OCI-LY3 (cell line): ENCODE results near the gene RCAN2.

ENCODE experiments used
- H2AFZ ChIP-seq: fragments of 200-600, 300-600 bp; shearing (Covaris generic); 2 replicates; pipeline ENCODE4 v1.6.0; 2014; ENCODE audit warnings: antibody characterized with exemption, low read depth, low read length
- H3K27ac ChIP-seq: fragments of 200-600, 300-600 bp; sonication (generic); 2 replicates; pipeline ENCODE4 v1.5.1; 2014; ENCODE audit warnings: mild to moderate bottlenecking, low read length, moderate library complexity, mixed read lengths
- H3K27me3 ChIP-seq: fragments of 200-600, 300-600 bp; sonication (generic); 2 replicates; pipeline ENCODE4 v1.6.1; 2014; ENCODE audit warnings: low read depth, low read length, mixed read lengths
- H3K36me3 ChIP-seq: fragments of 200-600, 300-600 bp; sonication (generic); replicated peaks from 2 replicates; pipeline ENCODE3; 2014; ENCODE audit warnings: low read depth, low read length, mixed read lengths
- H3K4me1 ChIP-seq: fragments of 300-600, 200-600 bp; sonication (generic); 2 replicates; pipeline ENCODE4 v1.6.1; 2014; ENCODE audit warnings: low read length, mixed read lengths
- H3K4me2 ChIP-seq: fragments of 200-600, 300-600 bp; sonication (generic); 2 replicates; pipeline ENCODE4 v1.6.1; 2014; ENCODE audit warnings: low read length, mixed read lengths
- H3K4me3 ChIP-seq: fragments of 300-600, 200-600 bp; sonication (generic); 2 replicates; pipeline ENCODE4 v1.5.1; 2014; ENCODE audit warnings: antibody characterized with exemption, mild to moderate bottlenecking, low read length, moderate library complexity
- H3K79me2 ChIP-seq: fragments of 300-600, 200-600 bp; shearing (Covaris generic); 2 replicates; pipeline ENCODE4 v1.6.1; 2014; ENCODE audit warnings: mild to moderate bottlenecking, low read length, mixed read lengths
- H3K9ac ChIP-seq: fragments of 300-600, 200-600 bp; shearing (Covaris generic); 2 replicates; pipeline ENCODE4 v1.6.0; 2014; ENCODE audit warnings: mild to moderate bottlenecking, low read length, moderate library complexity
- H3K9me3 ChIP-seq: fragments of 200-600, 300-600 bp; shearing (Covaris generic); 2 replicates; pipeline ENCODE4 v1.6.1; 2014; ENCODE audit warnings: low read length, mixed read lengths; ENCODE audit not compliant: insufficient read depth
- H4K20me1 ChIP-seq: fragments of 200-600, 300-600 bp; sonication (generic); 2 replicates; pipeline ENCODE4 v1.6.1; 2016; ENCODE audit warnings: low read length, mixed read lengths; ENCODE audit not compliant: insufficient read depth
- EZH2phosphoT487 ChIP-seq: fragments of 200-600 bp; shearing (Covaris generic); IDR thresholded peaks from 2 replicates; pipeline ENCODE4 v1.6.1; 2018; ENCODE audit warnings: antibody characterized with exemption, mixed run types, low read depth
- TF ChIP-seq, protein P1 (sequence below): fragments of 200-600, 300-600 bp; sonication (generic); IDR thresholded peaks from 2 replicates; pipeline ENCODE4 v1.5.1; 2014; ENCODE audit warnings: antibody characterized with exemption, low read length, low read depth

The RCAN2 gene

DNA sequence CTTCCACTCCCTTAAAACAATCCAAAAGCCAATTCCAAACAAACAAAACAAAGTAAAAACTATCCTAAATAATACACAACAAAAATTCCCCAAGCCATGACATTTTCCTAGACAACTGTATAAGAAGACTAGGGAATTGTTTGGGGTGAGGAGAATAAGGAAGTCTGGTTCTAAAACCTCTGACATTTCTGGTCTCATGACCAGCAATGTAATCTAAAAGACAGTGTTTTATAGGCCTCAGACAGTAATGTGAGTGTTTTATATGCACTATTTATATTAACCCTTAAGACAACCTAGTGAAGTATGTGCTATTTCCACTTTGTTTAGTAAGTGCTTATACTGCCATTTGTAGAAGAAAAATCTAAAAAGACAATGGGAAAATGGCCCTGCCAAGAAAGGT, 13.0 kb upstream of the RCAN2 start:
- no peaks in the 10 kb centered on the region for H3K36me3 ChIP-seq
- H3K79me2 ChIP-seq, result no peaks in the 10 kb centered on the region
- no peaks in the 10 kb centered on the region for H4K20me1 ChIP-seq
- H3K27ac ChIP-seq, result no peak overlapping the region
- peaks cover 26% of the 10 kb centered on the region for H3K4me1 ChIP-seq
- H3K9me3 ChIP-seq, result no peaks in the 10 kb centered on the region
- H3K27me3 ChIP-seq, result no peaks in the 10 kb centered on the region; the same call in 1 of the 2 replicates
- no peak overlapping the region for H3K4me3 ChIP-seq
- no peak overlapping the region for H3K4me2 ChIP-seq
- H3K9ac ChIP-seq, result no peak overlapping the region
- TF ChIP-seq, protein P1, sequence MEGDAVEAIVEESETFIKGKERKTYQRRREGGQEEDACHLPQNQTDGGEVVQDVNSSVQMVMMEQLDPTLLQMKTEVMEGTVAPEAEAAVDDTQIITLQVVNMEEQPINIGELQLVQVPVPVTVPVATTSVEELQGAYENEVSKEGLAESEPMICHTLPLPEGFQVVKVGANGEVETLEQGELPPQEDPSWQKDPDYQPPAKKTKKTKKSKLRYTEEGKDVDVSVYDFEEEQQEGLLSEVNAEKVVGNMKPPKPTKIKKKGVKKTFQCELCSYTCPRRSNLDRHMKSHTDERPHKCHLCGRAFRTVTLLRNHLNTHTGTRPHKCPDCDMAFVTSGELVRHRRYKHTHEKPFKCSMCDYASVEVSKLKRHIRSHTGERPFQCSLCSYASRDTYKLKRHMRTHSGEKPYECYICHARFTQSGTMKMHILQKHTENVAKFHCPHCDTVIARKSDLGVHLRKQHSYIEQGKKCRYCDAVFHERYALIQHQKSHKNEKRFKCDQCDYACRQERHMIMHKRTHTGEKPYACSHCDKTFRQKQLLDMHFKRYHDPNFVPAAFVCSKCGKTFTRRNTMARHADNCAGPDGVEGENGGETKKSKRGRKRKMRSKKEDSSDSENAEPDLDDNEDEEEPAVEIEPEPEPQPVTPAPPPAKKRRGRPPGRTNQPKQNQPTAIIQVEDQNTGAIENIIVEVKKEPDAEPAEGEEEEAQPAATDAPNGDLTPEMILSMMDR, result no peak
- no peak for TF ChIP-seq EZH2phosphoT487
- no peak overlapping the region for H2AFZ ChIP-seq

DNA sequence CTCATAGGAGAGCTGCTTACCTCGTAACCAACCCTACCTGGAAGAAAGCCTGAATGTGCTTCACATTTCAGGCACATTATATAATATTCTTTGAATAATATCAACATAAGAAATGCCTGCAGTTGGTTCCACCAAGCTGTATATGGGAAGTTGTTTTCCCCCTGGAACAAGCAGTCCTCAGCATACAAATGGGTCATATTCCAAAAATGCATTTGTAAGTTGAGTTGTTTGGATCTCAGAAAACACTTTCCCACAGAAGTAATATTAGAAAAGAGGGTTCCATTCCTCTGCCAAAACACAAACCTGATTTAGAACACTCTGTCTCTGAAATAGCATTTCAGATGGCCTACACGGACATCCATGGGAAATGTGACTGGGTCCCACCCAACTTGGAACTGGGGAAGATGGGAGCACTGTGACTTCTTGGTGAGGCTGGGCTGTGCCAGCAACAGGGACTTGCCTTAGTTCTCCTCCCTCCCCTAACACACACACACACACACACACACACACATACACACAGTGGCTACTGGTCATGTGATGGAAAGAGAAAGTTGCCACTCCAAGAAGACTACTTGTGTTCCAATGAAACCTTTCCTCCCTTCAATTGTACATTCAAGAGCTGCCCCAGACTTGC, 11.4 kb upstream of the RCAN2 start:
- H3K9ac ChIP-seq, result no peak overlapping the region
- no peak overlapping the region for H3K27ac ChIP-seq
- no peaks in the 10 kb centered on the region; the same call in 1 of the 2 replicates for H3K27me3 ChIP-seq
- no peaks in the 10 kb centered on the region for H3K9me3 ChIP-seq
- no peak overlapping the region for H3K4me3 ChIP-seq
- no peaks in the 10 kb centered on the region for H3K79me2 ChIP-seq
- H3K4me2 ChIP-seq, result no peak overlapping the region
- peaks cover 26% of the 10 kb centered on the region for H3K4me1 ChIP-seq
- no peaks in the 10 kb centered on the region for H4K20me1 ChIP-seq
- no peak overlapping the region for H2AFZ ChIP-seq
- H3K36me3 ChIP-seq, result no peaks in the 10 kb centered on the region
- no peak for TF ChIP-seq EZH2phosphoT487
- TF ChIP-seq, protein P1, result no peak

DNA sequence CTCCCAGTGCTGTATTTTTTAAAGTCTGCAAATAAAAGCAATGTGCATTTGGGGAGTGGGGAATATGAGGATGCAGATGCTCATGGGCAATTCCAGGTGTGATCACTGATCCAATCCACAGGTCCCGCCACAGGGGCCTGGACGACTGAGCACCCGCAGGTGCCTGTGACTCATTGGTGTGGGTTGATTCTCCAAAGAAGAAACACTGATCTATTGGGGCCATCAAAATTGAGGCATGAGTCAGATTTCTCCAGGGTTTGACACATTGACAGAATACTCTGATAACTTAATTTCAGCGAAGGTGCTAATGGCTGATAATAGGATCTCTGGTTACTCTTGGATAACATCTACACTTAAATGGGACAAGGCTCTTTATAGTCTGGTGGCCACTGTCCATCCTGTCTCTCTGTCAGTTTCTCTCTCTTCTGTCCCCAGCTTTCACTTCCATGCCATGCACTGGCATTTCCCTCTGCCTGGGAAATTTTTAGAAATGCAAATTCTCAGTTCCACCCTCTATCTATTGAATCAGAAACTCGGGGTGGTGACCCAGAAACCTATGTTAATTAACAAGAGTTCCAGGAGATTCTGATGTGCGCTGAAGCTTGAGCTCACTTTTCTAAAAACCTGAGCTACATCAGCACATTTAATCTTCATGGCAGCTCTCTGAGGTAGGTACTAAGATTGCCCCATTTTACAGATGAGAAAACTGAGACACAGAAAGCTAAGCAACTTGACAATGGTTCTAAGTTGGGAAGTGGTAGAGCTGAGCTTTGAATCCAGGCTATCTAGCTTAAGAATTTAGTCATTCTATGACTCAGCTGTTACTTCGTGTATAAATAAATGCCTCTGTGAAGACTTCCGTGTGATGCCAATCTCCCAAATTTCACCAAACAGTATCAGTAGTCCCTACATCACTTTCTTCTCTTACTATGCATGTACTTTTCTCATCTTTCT, 10.2 kb upstream of the RCAN2 start:
- Histone ChIP-seq H3K9me3 (no peaks in the 10 kb centered on the region), H2AFZ (no peak overlapping the region), H4K20me1 (no peaks in the 10 kb centered on the region), H3K27me3 (no peaks in the 10 kb centered on the region; the same call in 1 of the 2 replicates), H3K4me3 (peak overlapping the region; percentile 39), H3K9ac (no peak overlapping the region), H3K27ac (no peak overlapping the region), H3K79me2 (no peaks in the 10 kb centered on the region), H3K36me3 (no peaks in the 10 kb centered on the region), H3K4me2 (peak overlapping the region; percentile 57), H3K4me1 (peaks cover 26% of the 10 kb centered on the region)
- TF ChIP-seq, protein P1, result no peak
- TF ChIP-seq EZH2phosphoT487, result no peak

DNA sequence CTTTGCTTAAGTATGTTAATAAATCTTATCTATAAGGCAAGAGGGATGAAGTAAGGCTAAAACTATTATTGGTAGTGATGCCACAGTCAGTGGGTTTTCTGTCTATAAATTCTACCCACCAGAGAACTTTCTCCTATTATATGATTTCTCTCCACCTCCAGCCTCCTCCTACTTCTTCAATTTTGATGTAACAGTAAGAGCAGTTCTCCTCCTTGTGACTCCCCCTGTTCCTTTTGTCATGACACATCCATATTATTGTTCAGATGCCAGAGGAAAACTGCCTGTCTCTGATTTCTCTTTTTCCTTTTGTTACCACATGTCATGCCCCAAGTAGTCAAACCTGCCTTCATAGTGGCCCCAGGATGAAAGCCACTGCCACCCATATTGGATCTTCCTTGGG, 9.1 kb upstream of the RCAN2 start:
- Histone ChIP-seq H3K4me1 (peaks cover 23% of the 10 kb centered on the region), H3K79me2 (no peaks in the 10 kb centered on the region), H3K4me2 (no peak overlapping the region), H3K9me3 (no peaks in the 10 kb centered on the region), H3K36me3 (no peaks in the 10 kb centered on the region), H3K4me3 (no peak overlapping the region), H3K27ac (no peak overlapping the region), H4K20me1 (no peaks in the 10 kb centered on the region), H3K9ac (no peak overlapping the region), H3K27me3 (peaks cover 3% of the 10 kb centered on the region; the same call in 1 of the 2 replicates), H2AFZ (no peak overlapping the region)
- TF ChIP-seq, protein P1, result no peak
- no peak for TF ChIP-seq EZH2phosphoT487
